ENCODE data around the gene THRSP.

THRSP gene

DNA sequence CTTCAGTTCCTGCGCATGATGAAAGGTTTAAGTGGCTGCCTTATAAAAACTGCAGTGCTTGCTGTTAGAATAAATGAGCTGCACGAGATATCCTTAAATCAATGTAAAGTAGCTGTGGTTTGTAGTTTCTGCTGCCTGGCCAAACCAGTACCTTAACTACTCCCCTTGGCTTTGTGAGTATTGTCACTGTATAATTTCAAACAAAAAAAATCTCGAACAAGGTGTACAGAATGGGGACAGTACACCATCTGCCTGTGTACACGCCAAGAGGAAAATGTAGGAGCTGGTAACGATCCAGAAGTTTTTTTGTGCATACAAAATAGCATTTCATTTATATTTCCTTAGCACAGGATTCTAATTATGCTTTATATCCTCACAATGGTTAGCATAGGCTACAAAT is 36.6 kb downstream of the THRSP start:
- DNase-seq = no peak

DNA sequence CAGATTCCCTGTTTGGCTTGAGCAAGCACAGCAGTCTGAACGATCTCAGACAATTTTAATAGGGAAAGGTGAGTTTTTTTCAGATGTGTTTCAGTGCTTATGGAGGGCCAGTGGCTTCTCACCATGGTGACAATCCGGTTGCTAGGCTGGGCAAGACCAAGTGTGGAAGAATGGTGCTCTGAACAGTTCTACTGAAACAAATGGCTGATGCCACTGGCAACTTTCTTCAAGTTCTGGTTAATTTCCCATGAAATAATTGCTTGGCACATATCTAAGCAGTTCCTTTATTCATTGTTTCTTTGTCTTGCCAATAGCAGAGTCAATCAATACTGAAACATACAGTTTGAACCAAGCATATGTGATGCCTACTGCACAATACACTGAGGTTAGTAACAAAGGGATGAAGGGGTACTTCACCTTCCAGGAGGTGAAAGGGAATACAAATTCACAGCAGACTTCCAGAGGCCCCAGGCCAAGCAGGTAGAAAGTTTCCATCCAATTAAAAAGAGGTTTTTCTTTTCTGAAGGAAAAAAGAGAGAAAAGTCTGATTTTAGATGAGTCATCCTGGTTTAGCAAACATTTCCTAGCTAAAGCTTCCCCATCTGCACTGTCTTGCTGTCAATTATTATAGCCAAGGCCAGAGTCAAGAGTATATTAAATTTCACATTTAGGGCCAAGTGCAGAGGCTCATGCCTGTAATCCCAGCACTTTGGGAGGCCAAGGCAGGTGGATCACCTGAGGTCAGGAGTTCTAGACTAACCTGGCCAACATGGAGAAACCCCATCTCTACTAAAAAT is 37.2 kb downstream of the THRSP start:
- no peak for DNase-seq

DNA sequence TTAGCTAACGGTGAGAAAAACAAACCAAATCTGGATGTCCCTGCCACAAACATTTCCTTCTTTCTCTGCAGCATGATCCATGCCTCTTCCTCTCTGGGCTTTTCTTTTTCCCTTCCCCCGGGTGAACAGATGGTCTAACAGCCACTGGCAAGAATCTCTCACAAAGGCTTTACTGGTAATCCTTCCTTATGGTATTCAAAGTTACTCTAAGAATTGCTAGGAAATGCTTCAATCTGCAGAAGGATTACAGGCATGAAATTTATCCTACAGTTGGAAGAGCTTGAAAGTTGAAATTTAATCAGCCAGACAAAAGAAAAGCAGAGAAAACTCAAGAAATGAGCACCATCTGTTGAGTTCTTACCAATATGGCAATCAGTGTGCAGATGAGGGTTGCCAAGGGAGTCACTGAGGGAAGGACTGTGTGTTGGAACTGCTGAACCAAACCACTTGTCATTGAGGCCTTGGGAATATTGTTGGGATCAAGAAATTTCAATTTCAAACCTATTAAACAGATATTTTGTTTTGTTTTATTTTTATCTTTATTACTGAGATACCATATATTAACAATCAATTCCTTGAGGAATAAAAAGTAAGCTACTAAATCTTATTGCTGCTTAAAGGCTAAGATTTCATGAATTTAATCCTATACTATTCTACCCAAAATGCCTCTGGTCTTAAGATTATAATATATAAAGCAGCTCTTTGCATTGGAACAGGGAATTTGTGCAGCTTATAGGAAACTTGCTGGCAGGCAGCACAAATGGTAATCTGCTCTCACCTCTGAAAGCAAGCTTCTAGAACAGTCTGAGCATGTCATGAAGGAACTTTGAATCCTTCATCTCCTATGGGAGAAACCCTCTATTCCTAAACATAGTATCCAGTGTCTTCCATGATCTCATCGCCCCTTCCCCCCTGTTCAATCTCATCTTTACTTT is 45.7 kb downstream of the THRSP start:
- no peak for DNase-seq

DNA sequence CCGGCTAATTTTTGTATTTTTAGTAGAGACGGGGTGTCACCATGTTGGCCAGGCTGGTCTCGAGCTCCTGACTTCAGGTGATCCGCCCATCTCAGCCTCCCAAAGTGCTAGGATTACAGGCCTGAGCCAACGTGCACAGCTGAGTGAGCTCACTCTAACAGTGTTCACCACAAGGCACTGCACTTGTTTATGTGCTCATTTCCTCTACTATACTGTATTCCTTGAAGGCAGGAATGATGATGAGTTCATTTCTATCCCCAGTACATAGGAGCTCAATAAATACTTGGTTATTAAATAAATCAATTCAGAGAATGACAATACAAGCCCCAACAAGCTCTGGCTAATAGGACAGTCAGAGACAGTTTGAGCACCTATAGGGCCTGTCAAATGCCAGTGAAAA is 46.7 kb downstream of the THRSP start:
- no peak for DNase-seq

DNA sequence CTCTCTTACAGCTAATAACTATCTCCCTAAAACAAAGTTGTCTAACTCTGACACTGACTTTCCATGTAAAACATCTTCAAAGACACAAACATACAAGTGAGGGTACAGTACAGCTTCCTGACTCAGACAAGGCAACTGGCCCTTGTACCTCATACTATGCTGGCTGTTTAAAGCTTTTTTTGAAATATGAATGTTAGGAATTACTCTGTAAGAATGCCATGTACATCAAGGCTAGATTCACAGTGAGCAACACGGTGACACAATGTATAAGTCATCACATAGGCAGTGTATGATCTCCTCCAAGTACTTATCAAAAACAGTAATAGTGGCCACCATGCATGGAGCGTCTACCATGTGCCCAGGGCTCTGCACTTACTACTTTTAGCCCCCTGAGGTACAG is 47.2 kb downstream of the THRSP start:
- DNase-seq = no peak

DNA sequence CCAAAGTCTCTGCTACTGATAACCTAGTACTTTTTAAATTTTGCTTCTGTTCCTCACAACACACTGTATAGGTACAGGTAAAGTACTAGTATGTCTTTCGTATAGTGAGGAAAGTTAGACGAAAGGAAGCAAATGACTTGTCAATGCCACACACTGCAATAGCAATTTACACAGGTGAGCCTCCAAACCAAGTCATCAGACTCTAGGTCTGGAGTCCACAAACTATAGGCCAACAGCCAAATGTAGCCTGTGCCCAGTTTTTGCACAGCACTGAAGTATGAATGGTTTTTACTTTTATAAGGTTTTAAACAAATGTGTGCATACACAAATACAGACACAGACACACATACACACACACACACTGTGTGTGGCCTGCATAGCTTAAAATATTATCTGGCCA is 47.6 kb downstream of the THRSP start:
- DNase-seq = no peak

DNA sequence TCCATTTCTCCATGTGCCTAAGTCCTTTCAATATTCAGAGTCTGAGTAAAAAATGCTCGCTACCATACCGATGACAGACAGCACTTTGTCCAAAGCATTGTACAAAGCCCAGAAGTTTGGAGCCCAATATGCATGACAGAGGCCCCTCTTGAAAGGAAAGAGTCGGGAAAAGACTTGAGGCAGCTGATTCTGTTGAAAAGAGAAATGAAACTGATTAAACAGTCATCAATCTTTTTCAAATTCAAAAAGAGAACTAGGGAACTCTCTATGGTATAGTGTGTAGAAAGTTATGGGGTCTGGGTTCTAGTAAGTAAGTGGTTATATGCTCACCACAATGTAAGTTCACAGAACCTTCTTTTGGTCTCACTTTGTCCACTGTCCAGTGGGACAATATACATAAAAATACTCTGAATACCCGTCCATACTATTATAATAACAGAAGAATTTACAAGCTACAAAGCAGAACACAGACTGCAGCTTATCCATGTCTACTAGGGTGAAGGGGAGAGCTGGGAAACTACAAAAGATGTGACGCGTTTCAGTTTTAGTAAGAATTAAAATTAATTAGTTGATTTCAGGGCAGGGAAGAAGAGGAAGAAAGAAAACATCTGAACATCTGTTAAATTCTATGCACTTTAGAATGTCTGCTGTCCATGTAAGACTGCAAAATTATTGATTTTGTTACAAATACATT is 49.1 kb downstream of the THRSP start:
- no peak for DNase-seq

All from hematopoietic multipotent progenitor cell treated with erythropoietin and hydrocortisone succinate and interleukin-3 and kit ligand, for 4 days (in vitro differentiated cells).